ENCODE data around the gene SYNE2.
A peak's percentile ranks its signal among the peaks of the same experiment; 100 is the strongest.

The SYNE2 gene

DNA sequence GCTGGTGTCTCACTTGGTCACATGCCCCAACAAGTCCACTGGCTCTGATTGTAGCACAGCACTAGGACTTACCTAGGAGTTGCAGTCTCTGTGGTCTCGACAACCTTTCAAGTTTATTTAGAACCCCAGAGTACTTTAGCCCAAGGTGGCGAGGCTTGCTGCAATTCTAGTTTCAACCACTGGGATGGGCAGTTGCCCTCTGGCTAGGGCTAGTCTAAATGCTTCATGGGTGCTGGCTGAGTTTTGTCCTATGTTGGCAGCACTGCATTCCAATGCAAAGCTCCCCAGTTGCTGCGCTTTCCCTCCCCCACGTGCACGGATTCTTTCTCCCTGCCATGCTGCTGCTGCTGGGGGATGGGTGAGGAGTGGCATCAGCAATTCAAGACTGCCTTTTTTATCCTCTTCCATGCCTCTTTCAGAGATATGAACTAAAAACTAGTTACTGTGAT lies 207.9 kb downstream of the SYNE2 start:
- no peak overlapping the region for H3K27ac ChIP-seq (replicated peaks)

GRCh38 chr14:64061115-64061514 lies 208.3 kb downstream of the SYNE2 start:
- H3K27me3 ChIP-seq (ENCODE audit: insufficient read depth, poor library complexity, severe bottlenecking) = peaks cover 3% of the 10 kb centered on the region
- TF ChIP-seq GABPA (IDR thresholded peaks at IDR 0.05; ENCODE audit: low read depth) = no peak
- no peak for TF ChIP-seq REST (IDR thresholded peaks at IDR 0.05; ENCODE audit: insufficient replicate concordance, low read depth)
- TF ChIP-seq SPI1 (IDR thresholded peaks at IDR 0.05; ENCODE audit: borderline replicate concordance, low read depth) = no peak
- TF ChIP-seq, protein P1, sequence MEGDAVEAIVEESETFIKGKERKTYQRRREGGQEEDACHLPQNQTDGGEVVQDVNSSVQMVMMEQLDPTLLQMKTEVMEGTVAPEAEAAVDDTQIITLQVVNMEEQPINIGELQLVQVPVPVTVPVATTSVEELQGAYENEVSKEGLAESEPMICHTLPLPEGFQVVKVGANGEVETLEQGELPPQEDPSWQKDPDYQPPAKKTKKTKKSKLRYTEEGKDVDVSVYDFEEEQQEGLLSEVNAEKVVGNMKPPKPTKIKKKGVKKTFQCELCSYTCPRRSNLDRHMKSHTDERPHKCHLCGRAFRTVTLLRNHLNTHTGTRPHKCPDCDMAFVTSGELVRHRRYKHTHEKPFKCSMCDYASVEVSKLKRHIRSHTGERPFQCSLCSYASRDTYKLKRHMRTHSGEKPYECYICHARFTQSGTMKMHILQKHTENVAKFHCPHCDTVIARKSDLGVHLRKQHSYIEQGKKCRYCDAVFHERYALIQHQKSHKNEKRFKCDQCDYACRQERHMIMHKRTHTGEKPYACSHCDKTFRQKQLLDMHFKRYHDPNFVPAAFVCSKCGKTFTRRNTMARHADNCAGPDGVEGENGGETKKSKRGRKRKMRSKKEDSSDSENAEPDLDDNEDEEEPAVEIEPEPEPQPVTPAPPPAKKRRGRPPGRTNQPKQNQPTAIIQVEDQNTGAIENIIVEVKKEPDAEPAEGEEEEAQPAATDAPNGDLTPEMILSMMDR (IDR thresholded peaks at IDR 0.05; ENCODE audit: insufficient read depth, low read length) = no peak
- no peak for TF ChIP-seq POLR2AphosphoS5 (IDR thresholded peaks at IDR 0.05; ENCODE audit: low read depth)
- H3K4me3 ChIP-seq (replicated peaks; ENCODE audit: insufficient read depth, low read length) = no peak overlapping the region
- H3K27ac ChIP-seq (replicated peaks) = no peak overlapping the region
- DNase-seq (ENCODE audit: low read depth in 1 of 2, low spot score in 1 of 2) = no peak

More for the DNA sequence above, 207.9 kb downstream of the SYNE2 start:
- TF ChIP-seq, protein P1 (IDR thresholded peaks at IDR 0.05; ENCODE audit: insufficient read depth, low read length) = peak; percentile 38
- TF ChIP-seq SPI1 (IDR thresholded peaks at IDR 0.05; ENCODE audit: borderline replicate concordance, low read depth) = no peak
- DNase-seq (ENCODE audit: low read depth in 1 of 2, low spot score in 1 of 2) = no peak
- no peak overlapping the region for H3K4me3 ChIP-seq (replicated peaks; ENCODE audit: insufficient read depth, low read length)
- H3K27me3 ChIP-seq (ENCODE audit: insufficient read depth, poor library complexity, severe bottlenecking) = peaks cover 3% of the 10 kb centered on the region

DNA sequence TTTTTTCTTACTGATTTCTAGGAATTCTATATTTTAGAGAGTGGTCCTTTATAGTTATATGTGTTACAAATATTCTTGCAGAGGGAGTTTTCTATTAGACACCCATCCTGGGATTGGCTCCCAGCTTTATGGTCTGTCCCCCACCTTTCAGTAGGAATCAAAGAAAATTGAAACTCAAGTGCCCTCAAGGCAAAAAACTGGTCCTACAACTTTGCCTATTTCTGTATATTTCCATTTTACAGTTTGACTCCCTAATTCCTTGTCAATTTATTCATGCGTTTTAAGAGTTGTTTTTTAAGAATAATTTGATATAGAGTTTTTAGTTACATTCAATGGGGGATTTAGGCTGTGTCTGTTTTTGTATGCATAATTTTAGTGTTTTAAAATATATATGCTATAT lies 208.9 kb downstream of the SYNE2 start:
- DNase-seq (ENCODE audit: low read depth in 1 of 2, low spot score in 1 of 2) = no peak
- Histone ChIP-seq H3K27me3 (ENCODE audit: insufficient read depth, poor library complexity, severe bottlenecking) (peaks cover 3% of the 10 kb centered on the region), H3K4me3 (replicated peaks; ENCODE audit: insufficient read depth, low read length) (no peak overlapping the region), H3K27ac (replicated peaks) (no peak overlapping the region)
- TF ChIP-seq GABPA (IDR thresholded peaks at IDR 0.05; ENCODE audit: low read depth) (no peak), REST (IDR thresholded peaks at IDR 0.05; ENCODE audit: insufficient replicate concordance, low read depth) (no peak), SPI1 (IDR thresholded peaks at IDR 0.05; ENCODE audit: borderline replicate concordance, low read depth) (no peak), POLR2AphosphoS5 (IDR thresholded peaks at IDR 0.05; ENCODE audit: low read depth) (no peak)
- TF ChIP-seq, protein P1 (IDR thresholded peaks at IDR 0.05; ENCODE audit: insufficient read depth, low read length) = no peak

Data from HL-60 (cell line).